HK-2 (cell line): ENCODE measurements around the gene GATB.

Source experiments
- DNase-seq: peaks from one replicate; pipeline ENCODE4 v3.0.0-alpha.2; 2018; ENCODE audit not compliant: unreplicated experiment

GATB gene

GRCh38 chr4:151651496-151651895 is 109.3 kb downstream of the GATB start:
- no peak for DNase-seq

- DNase-seq = no peak
These were observed 111.3 kb downstream of the GATB start for GRCh38 chr4:151649479-151649878.

GRCh38 chr4:151646322-151646721 is 114.5 kb downstream of the GATB start:
- no peak for DNase-seq

GRCh38 chr4:151644622-151645021 is 116.2 kb downstream of the GATB start:
- DNase-seq = peak; percentile 36

- no peak for DNase-seq
These were observed 117.2 kb downstream of the GATB start for GRCh38 chr4:151643564-151643963.

GRCh38 chr4:151641983-151642382 is 118.8 kb downstream of the GATB start:
- DNase-seq = no peak

- DNase-seq = no peak
These were observed 119.6 kb downstream of the GATB start for GRCh38 chr4:151641167-151641566.

- no peak for DNase-seq
These were observed 120.4 kb downstream of the GATB start for GRCh38 chr4:151640381-151640780.

- DNase-seq = no peak
These were observed 122.4 kb downstream of the GATB start for GRCh38 chr4:151638295-151638858.

GRCh38 chr4:151631349-151631748 is 129.5 kb downstream of the GATB start:
- DNase-seq = no peak

- DNase-seq = no peak
These were observed 131.6 kb downstream of the GATB start for GRCh38 chr4:151629097-151629783.

- DNase-seq = no peak
These were observed 132.7 kb downstream of the GATB start for GRCh38 chr4:151628001-151628608.

GRCh38 chr4:151627491-151627890 is 133.3 kb downstream of the GATB start:
- no peak for DNase-seq

- DNase-seq = no peak
These were observed 134.1 kb downstream of the GATB start for GRCh38 chr4:151626751-151627150.

GRCh38 chr4:151626228-151626627 is 134.6 kb downstream of the GATB start:
- DNase-seq = no peak

GRCh38 chr4:151624626-151625565 is 135.9 kb downstream of the GATB start:
- DNase-seq = no peak
